HepG2 (cell line): ENCODE data around the gene LMBRD2. TPM values are rescaled to one million over a fixed set of nuclear protein-coding genes. Genes with fewer than 3 reads are reported as not detected.

Source experiments
- ATAC-seq: fragments of 200-7000 bp; cut with Tn5 transposase; 3 replicates; pipeline ENCODE4 v1.9.1; 2020; ENCODE audit warnings: mild to moderate bottlenecking, moderate library complexity
- BruUV-seq: library from RNA; stranded (reverse); fragments of 400-500 nt; replicated peaks from 2 replicates; lab custom pipeline; 2021; lab: Mats Ljungman, UMichigan
- CTCF ChIA-PET: fragments of 300-600 bp; formaldehyde crosslinking; extraction: SDS; loops from one replicate; lab custom pipeline; 2021; ENCODE audit warnings: low total read pairs, inconsistent platforms, low intra/inter-chr PET ratio; lab: Yijun Ruan, JAX
- POLR2A ChIA-PET: fragments of 350-600 bp; sonication (Branson Sonifier 250); formaldehyde crosslinking; loops from one replicate; lab custom pipeline; 2020; ENCODE audit warnings: antibody characterized with exemption, inconsistent platforms; lab: Yijun Ruan, JAX
- DNase-seq: peaks from one replicate; pipeline ENCODE4 v3.0.0-alpha.2; 2015; ENCODE audit warnings: low spot score
- FAIRE-seq: peaks from 3 replicates; lab custom pipeline; 2011; peaks lifted over from hg19 to GRCh38; lab: Jason Lieb, UNC
- H2AFZ ChIP-seq: one replicate; pipeline ENCODE4 v1.6.1; 2011; ENCODE audit warnings: low read length, inconsistent platforms
- H3K27ac ChIP-seq: fragments of 300-600 bp; 3 replicates; pipeline ENCODE4 v1.8.0; 2011; ENCODE audit warnings: mixed run types, mild to moderate bottlenecking, mixed read lengths, low read length, inconsistent platforms; ENCODE audit not compliant: insufficient read depth; ENCODE audit errors: extremely low read length
- H3K27me3 ChIP-seq, 2 experiments: fragments of 200-600 bp in 1 of 2; 2 replicates in 1 of 2; 3 replicates in 1 of 2; pipeline versions ENCODE4 v1.6.0 to v1.8.0; 2011; ENCODE audit warnings: low read length in 2 of 2, mild to moderate bottlenecking in 2 of 2, moderate library complexity in 2 of 2, inconsistent platforms in 1 of 2; ENCODE audit not compliant: insufficient read depth in 2 of 2, control insufficient read depth in 1 of 2
- H3K36me3 ChIP-seq, 2 experiments: fragments of 200-600 bp in 1 of 2; replicated peaks in 1 of 2; 2 replicates in 1 of 2; 3 replicates in 1 of 2; pipeline versions ENCODE4 v1.5.1 to v1.8.0; 2011; ENCODE audit warnings: low read length in 2 of 2, inconsistent platforms in 1 of 2; ENCODE audit not compliant: insufficient read depth in 2 of 2, control insufficient read depth in 1 of 2
- H3K4me1 ChIP-seq: 2 replicates; pipeline ENCODE4 v1.5.1; 2012; ENCODE audit warnings: low read length, inconsistent platforms; ENCODE audit not compliant: insufficient read depth
- H3K4me2 ChIP-seq: 2 replicates; pipeline ENCODE4 v1.6.0; 2011; ENCODE audit warnings: low read depth, low read length, inconsistent platforms
- H3K4me3 ChIP-seq, 3 experiments: fragments of 200-600 bp in 1 of 3; sonication (generic), shearing (Covaris generic) in 1 of 3; replicated peaks in 1 of 3; 2 replicates each; pipeline ENCODE4 v1.5.1; 2011 to 2016; ENCODE audit warnings: low read length in 3 of 3, inconsistent platforms in 2 of 3, low read depth in 2 of 3, mild to moderate bottlenecking in 2 of 3, control low read depth in 1 of 3, mixed read lengths in 1 of 3; ENCODE audit not compliant: insufficient read depth in 1 of 3
- H3K79me2 ChIP-seq: one replicate; pipeline ENCODE4 v1.6.1; 2011; ENCODE audit warnings: low read length, inconsistent platforms; ENCODE audit not compliant: insufficient read depth
- H3K9ac ChIP-seq: 2 replicates; pipeline ENCODE4 v1.6.0; 2011; ENCODE audit warnings: mild to moderate bottlenecking, low read depth, low read length, inconsistent platforms; ENCODE audit not compliant: insufficient read depth
- H3K9me3 ChIP-seq: 2 replicates; pipeline ENCODE4 v1.5.1; 2012; ENCODE audit warnings: mild to moderate bottlenecking, low read length
- H4K20me1 ChIP-seq: 2 replicates; pipeline ENCODE4 v1.6.0; 2011; ENCODE audit warnings: inconsistent platforms, mild to moderate bottlenecking, low read length, moderate library complexity; ENCODE audit not compliant: insufficient read depth
- ARID2 ChIP-seq: sonication (generic); formaldehyde crosslinking; IDR thresholded peaks from 2 replicates; pipeline ENCODE4 v1.8.1; 2022; ENCODE audit warnings: mild to moderate bottlenecking, missing genetic modification reagents, borderline replicate concordance
- CC2D1A ChIP-seq: sonication (generic); formaldehyde crosslinking; IDR thresholded peaks from 2 replicates; pipeline ENCODE4 v1.8.1; 2023; ENCODE audit warnings: mild to moderate bottlenecking, missing genetic modification reagents
- CEBPB ChIP-seq: IDR thresholded peaks from 2 replicates; pipeline ENCODE4 v1.6.1; 2011; ENCODE audit warnings: low read depth, low read length, improper control_type of control experiment, borderline replicate concordance
- JUN ChIP-seq: sonication (generic); formaldehyde crosslinking; IDR thresholded peaks from 2 replicates; pipeline ENCODE4 v1.4.0; 2020; ENCODE audit warnings: mild to moderate bottlenecking, missing genetic modification reagents
- KDM2A ChIP-seq: sonication (generic); formaldehyde crosslinking; IDR thresholded peaks from 2 replicates; pipeline ENCODE4 v1.4.0; 2020; ENCODE audit warnings: low read depth, missing genetic modification reagents, borderline replicate concordance
- KDM3A ChIP-seq: IDR thresholded peaks from 2 replicates; pipeline ENCODE4 v1.6.1; 2018; ENCODE audit warnings: low read depth, missing compliant biosample characterization
- MIER2 ChIP-seq: IDR thresholded peaks from 2 replicates; pipeline ENCODE4 v1.6.1; 2016; ENCODE audit warnings: missing biosample characterization, missing genetic modification reagents
- MTF1 ChIP-seq: sonication (generic); formaldehyde crosslinking; IDR thresholded peaks from 2 replicates; pipeline ENCODE4 v1.5.0; 2020; ENCODE audit warnings: missing genetic modification reagents
- NR2F2 ChIP-seq: IDR thresholded peaks from 2 replicates; pipeline ENCODE4 v1.6.1; 2012; ENCODE audit warnings: low read depth, inconsistent platforms, borderline replicate concordance
- RFX3 ChIP-seq: IDR thresholded peaks from 2 replicates; pipeline ENCODE4 v1.6.1; 2016; ENCODE audit warnings: missing biosample characterization, missing genetic modification reagents
- WGBS: methylation state at CpG from one replicate; pipeline ENCODE4 v1.1.6; 2017; ENCODE audit warnings: low lambda C conversion rate; 5-methylcytosine and 5-hydroxymethylcytosine counted together
- in situ Hi-C: cut with HindIII; loops from 2 replicates; pipeline ENCODE4 v1.10.0; 2017; ENCODE audit warnings: low pct_unique_long_range_greater_than_20kb; ENCODE audit not compliant: extremely low pct_ligation_motif_present
- intact Hi-C: fragments of 100-400 bp; cut with micrococcal nuclease; formaldehyde crosslinking; loops from one replicate; pipeline ENCODE4 v1.10.0; 2022; ENCODE audit not compliant: unreplicated experiment
- polyA plus RNA-seq, 8 experiments: library from polyadenylated mRNA; depleted of rRNA in 3 of 8; stranded (reverse) in 7 of 8; unstranded in 1 of 8; fragments of >200 nt; fragmentation: Illumina TruSeq in 4 of 8; extraction: Trizol in 4 of 8; gene quantifications; 2 replicates each; pipeline versions ENCODE4 v1.2.1 to v1.2.3, GENCODE V29; 2011 to 2016; ENCODE audit warnings: low read depth in 4 of 8, missing spikeins in 1 of 8, mixed read lengths in 1 of 8; ENCODE audit not compliant: insufficient read depth in 1 of 8
- total RNA-seq, 5 experiments: library from RNA; depleted of rRNA; stranded (reverse); fragments of >200 nt; fragmentation: Illumina TruSeq; extraction: Trizol; gene quantifications; 2 replicates each; pipeline ENCODE4 v1.2.3, GENCODE V29; 2016; ENCODE audit warnings: low read depth in 1 of 5
- TF ChIP-seq, protein P1 (sequence below): IDR thresholded peaks from 2 replicates; pipeline ENCODE4 v1.6.1; 2016; ENCODE audit warnings: control low read depth
- TF ChIP-seq, protein P2 (sequence below): sonication (generic); formaldehyde crosslinking; IDR thresholded peaks from 2 replicates; pipeline ENCODE4 v1.5.1; 2020; ENCODE audit warnings: mild to moderate bottlenecking, missing genetic modification reagents, moderate library complexity

Gene LMBRD2
- total and polyA plus RNA-seq, 2 of the 13 experiments (the other 11 are each of a cell fraction or from before 2014, with no cell fraction given), result 2.0 to 4.7 TPM

DNA sequence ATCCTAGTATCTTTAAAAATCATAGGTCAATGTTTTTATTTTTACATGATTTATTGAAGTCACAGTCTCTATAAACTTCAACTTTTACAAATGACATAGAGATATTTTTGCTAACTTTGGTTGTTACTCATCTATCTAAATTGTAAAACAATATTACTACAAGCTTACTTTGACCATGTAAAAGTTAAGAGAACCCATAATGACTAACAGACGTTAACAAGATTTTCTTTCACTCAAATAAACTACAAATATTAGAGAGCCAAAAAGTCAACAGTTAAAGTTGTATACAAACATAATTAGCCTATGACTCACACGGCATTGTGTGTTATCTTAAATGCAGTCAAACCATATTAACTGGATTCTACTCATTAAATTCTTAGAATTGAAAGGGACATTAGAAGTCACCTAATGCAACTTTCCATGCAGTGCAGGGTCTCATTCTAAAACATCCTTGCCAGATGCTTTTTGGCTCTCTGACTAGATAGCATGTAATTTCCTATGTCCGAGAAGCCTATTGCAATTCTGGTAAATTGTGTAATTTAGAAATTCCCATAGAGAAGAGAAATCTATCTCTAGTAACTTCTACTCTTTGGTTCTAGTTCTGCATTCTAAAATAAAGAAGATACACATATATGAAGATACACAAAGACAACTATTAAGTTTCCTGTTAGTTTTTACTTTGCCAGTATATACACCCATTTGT is 42.8 kb downstream of the LMBRD2 start (continued):
- TF ChIP-seq, protein P1, sequence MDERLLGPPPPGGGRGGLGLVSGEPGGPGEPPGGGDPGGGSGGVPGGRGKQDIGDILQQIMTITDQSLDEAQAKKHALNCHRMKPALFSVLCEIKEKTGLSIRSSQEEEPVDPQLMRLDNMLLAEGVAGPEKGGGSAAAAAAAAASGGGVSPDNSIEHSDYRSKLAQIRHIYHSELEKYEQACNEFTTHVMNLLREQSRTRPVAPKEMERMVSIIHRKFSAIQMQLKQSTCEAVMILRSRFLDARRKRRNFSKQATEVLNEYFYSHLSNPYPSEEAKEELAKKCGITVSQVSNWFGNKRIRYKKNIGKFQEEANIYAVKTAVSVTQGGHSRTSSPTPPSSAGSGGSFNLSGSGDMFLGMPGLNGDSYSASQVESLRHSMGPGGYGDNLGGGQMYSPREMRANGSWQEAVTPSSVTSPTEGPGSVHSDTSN, result no peak
- TF ChIP-seq KDM2A (CRISPR knock-in tag) (no peak), CC2D1A (CRISPR knock-in tag) (no peak)

DNA sequence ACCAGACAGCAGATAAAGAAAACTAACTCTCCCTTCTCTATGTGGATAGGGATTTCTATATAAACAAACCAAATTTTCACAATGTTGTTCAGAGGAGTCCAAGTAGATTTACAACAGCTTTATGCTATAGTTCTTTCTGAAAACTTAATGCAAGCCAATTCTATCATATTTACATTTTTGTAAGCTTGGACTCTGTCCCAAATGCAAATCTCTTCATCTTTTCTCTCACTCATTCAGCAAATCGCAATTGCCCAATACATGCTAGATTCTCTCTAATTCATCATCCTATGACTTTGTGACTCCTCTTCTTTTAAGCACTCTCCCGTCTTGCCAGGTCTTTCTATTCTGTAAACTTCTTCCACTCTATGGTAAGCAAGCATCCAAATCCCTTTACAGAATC is 45.9 kb downstream of the LMBRD2 start:
- H4K20me1 ChIP-seq, result no peaks in the 10 kb centered on the region
- no peaks in the 10 kb centered on the region for H3K9me3 ChIP-seq
- no peak overlapping the region for H3K9ac ChIP-seq
- DNase-seq, result no peak
- CTCF ChIA-PET, result no interaction called here
- WGBS, result 99% methylated on average over 2 of the region's 2 CpGs
- H3K4me1 ChIP-seq, result no peaks in the 10 kb centered on the region
- in situ Hi-C loops, result no loop called here
- no peak for ATAC-seq
- H3K27ac ChIP-seq, result no peak overlapping the region
- H3K36me3 ChIP-seq, result 0 out of 5 replicates have a peak, but pooled peaks cover 0 to 2% of the 10 kb centered on the region in 2 experiments
- H2AFZ ChIP-seq, result no peak overlapping the region
- FAIRE-seq, result no peak
- POLR2A ChIA-PET, result no interaction called here
- BruUV-seq, result no TSS peak
- H3K79me2 ChIP-seq, result no peaks in the 10 kb centered on the region
- TF ChIP-seq JUN (CRISPR knock-in tag) (no peak), MIER2 (no peak), RFX3 (CRISPR knock-in tag) (no peak), ARID2 (CRISPR knock-in tag) (no peak), MTF1 (CRISPR knock-in tag) (no peak), NR2F2 (no peak), KDM3A (CRISPR knock-in tag) (no peak), CEBPB (0 out of 2 replicates have a peak, but pooled peaks have one; percentile 1)
- TF ChIP-seq, protein P2, sequence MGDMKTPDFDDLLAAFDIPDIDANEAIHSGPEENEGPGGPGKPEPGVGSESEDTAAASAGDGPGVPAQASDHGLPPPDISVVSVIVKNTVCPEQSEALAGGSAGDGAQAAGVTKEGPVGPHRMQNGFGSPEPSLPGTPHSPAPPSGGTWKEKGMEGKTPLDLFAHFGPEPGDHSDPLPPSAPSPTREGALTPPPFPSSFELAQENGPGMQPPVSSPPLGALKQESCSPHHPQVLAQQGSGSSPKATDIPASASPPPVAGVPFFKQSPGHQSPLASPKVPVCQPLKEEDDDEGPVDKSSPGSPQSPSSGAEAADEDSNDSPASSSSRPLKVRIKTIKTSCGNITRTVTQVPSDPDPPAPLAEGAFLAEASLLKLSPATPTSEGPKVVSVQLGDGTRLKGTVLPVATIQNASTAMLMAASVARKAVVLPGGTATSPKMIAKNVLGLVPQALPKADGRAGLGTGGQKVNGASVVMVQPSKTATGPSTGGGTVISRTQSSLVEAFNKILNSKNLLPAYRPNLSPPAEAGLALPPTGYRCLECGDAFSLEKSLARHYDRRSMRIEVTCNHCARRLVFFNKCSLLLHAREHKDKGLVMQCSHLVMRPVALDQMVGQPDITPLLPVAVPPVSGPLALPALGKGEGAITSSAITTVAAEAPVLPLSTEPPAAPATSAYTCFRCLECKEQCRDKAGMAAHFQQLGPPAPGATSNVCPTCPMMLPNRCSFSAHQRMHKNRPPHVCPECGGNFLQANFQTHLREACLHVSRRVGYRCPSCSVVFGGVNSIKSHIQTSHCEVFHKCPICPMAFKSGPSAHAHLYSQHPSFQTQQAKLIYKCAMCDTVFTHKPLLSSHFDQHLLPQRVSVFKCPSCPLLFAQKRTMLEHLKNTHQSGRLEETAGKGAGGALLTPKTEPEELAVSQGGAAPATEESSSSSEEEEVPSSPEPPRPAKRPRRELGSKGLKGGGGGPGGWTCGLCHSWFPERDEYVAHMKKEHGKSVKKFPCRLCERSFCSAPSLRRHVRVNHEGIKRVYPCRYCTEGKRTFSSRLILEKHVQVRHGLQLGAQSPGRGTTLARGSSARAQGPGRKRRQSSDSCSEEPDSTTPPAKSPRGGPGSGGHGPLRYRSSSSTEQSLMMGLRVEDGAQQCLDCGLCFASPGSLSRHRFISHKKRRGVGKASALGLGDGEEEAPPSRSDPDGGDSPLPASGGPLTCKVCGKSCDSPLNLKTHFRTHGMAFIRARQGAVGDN (CRISPR knock-in tag), result no peak
- intact Hi-C loops, result no loop called here
- no peak overlapping the region for H3K4me2 ChIP-seq
- no peaks in the 10 kb centered on the region for H3K27me3 ChIP-seq
- H3K4me3 ChIP-seq, result no peak overlapping the region
